HuH-7 (cell line): ENCODE results near the gene NT5DC1.

Experiments used
- DNase-seq: peaks from one replicate; pipeline ENCODE4 v3.0.0; 2011; ENCODE audit warnings: low spot score

The NT5DC1 gene

DNA sequence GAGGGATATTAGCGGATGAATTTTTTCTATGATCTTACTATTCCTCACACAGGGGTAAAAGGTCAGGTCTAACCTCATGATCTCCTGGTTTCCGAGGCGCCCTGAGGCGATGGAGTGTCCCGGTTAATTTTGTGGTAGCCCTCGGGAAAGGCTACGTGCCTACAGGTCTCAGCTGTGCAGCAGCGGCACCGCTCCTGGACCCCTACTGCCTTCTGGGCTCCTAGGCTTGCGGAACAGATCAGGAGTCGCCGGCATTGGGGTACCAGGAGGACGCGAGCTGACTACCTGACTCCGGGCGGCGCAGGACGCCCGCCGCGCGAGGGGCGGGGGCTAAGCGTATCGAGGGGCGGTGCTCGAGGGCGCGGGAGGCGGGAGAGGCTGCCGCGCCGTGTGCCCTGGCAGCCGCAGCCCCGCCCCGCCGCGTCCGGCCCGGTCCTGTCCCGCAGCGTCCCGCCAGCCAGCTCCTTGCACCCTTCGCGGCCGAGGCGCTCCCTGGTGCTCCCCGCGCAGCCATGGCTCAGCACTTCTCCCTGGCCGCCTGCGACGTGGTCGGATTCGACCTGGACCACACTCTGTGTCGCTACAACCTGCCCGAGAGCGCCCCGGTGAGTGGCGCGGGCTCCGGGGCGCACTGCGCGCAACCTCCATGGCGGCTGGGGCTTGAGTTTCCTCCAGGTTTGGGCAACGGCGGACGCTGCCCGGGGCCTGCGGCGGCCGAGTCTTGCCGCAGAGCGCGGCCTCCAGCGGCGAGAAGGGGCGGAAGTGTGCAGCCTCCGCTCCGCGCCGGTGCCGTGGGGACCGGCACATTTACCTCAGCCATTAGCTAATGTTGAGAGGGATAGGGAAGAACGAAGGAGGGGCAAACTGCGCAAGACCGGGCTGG lies at the start of gene NT5DC1:
NT5DC1 (plus strand) TSS at position 435 of the 883 bp plus-strand sequence; CDS start at position 513, 78 bp downstream.
- peak; percentile 89 for DNase-seq

DNA sequence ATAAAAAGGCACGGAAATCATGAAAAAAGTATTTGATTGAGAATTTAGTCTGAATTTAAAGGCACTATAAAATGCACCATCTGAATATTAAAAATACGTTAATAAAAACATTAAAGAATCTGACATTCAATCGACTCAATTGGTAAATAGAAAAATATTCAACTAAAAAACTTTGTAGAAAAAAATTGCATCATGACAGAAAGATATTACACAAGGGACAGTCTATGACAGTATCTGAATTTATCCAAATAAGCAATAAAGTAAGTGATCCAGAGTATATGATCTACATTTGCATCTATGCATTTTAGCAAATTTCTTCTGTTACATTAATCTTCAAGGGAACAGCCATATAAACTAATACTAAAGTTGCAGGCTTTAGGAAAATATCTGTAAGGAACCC lies 49.4 kb upstream of the NT5DC1 start:
- no peak for DNase-seq

DNA sequence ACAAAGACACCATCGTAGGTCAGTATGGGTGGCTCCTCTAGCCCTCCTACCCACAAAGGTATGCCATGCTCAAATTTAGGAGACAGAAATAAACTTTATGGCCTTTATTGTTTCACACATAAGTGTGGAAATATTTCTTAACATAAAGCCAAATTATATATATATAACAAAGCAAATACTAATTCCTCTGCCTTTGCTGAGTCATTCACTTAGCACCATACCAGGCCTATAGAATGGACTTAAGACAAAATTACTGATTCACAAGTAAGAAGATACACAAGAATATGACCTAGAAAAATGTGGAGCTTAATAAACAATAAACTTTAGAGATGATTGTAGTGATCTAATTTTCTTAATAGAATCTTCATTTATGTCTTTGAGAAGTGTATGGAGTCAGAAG lies 45.1 kb upstream of the NT5DC1 start:
- DNase-seq: no peak

DNA sequence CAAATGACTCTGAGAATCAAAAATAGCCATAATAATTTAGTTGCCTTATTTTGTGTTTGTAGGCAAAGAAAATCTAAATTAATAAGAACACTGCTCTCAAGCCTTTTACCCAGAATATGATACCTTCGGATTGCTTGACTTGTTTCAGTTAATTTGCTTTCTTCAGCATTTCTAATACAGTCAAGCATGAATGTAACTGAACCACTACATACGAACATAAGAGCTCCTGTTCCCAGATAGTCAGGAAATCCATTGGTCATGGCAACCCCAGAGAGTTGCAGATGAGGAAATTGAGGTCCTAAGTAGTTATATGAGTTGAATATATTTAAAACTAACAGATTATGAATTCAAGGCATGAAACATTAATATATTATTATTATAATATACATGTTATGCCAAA lies 42.9 kb upstream of the NT5DC1 start:
- DNase-seq: no peak

DNA sequence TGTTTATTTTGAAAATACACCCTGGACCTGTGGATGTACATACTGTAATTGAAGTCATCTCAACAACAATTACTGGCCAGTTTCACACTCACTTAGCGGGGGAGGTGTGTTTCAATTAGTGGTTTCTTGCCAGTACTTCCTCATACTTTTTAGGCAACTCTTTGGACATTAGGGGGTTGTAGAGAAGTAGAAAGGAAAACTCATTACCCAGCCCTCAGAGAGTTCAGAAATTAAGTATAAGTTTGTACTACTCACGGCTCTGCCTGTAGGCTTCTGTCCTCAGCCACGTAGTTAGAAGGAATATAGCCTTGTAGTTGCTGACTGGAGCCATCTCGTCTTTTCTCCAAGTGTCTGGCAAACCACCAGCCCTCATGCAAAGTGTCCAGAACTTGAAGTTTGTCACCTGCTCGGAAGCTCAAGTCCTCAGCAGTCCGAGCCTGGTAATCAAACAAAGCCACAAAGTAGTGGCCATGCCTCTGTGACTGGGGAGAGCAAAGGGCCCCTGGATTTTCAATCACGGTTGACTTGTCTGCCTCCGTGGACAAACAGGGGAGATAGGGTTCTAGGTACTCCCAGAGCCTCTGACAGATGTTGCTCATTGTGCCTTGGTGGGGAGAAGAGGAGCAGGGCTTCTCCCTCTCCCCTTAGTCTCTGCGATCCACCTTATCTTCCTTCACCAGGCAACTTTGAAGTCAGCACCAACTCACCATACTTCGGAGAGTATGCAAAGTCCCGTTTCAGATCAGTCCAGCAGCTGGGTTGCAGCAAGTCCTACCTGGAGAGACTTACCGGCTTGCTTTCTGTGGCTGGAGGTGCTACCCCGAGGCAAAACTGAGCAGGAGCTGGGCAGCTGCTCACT lies 40.7 kb upstream of the NT5DC1 start:
- no peak for DNase-seq

DNA sequence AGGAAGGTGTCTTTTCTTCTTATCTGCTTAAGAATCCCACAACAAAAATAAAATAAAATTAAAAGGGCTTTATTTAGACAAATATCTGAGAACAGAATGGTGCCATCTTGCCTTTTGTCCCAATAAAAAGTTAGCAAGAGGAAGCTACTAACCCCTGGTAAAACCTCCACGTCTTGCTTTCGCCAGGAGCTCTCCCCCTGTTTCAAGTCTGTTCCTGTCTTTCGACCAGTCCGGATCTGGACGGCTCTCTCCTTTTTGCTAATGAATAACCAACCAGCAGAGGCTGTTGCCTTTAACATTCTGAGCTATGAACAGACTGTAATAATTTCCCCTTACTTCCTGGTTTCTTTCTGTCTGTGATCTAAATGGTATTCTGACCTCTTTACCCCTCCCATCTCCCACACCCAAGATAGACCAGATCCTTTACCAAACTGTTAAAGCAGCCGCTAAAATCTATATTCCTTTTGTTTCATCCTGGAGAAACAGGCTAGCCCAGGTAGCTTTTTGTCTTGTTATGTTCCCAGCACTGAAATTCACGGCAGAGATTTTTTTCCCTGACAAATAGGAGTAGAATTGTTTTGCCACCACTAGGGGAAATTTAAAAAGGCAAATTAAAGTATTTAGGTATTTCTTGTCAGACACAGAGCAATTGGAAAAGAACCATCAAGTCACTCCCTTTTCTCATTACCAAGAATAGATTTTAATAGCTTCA lies 39.9 kb upstream of the NT5DC1 start, which contains the start of gene FRK:
FRK (minus strand) TSS at position 320 of the 712 bp plus-strand sequence. CDS start 580 bp downstream, outside the sequence.
- peak; percentile 44 for DNase-seq

DNA sequence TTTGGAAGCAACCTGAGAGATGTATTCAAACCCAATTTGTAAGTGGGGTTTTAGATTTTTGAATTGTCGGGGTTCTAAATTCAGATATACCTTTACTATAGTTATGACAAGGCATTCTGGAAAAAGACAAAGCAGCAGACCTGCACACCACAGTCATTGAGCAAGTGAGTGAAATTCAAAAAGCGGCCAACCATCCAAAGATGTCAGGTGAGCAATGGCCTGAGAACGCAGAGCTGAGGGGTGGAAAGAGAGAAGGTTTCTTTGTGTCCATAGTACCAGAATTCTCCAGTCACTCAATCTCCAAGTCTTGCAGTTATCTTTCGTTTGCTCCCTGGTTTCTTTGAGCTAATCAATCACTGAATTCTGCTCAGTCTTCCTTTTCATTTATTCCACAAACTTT lies 38.2 kb upstream of the NT5DC1 start:
- DNase-seq: no peak

DNA sequence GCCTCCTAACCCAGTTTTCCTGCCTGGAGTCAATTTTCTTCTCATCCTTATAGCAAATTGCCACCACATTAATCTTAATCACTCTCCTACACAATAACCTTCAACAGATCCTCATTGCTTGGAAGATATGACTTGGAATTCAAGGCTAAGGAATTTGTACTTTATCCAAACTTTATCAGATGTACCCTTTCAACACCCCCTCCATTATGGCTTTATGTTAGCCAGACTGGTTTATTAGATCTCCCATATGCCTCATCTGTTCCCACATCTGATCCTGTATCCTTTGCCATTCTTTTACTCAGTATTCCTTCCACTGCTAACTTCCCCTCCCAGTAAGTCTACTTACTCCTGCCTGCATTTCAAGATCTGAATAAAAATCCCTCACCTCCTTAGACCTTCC lies 36.0 kb upstream of the NT5DC1 start:
- DNase-seq: no peak

DNA sequence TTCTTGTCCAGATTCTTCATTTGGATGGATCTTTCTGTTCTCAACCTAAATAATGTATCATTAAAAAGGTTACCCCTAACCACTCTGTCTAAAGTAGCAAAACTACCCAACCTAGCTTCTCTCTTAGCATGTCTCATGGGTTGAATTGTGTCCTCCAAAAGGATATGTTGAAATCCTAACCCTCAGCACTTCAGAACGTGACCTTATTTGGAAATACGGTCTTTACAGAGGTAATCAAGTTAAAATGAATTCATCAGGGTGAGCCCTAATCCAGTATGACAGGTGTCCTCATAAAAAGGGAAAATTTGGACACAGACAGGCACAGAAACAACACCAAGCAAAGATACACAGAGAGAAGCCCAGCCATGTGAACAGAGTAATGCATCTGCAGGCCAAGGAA lies 33.9 kb upstream of the NT5DC1 start:
- no peak for DNase-seq

DNA sequence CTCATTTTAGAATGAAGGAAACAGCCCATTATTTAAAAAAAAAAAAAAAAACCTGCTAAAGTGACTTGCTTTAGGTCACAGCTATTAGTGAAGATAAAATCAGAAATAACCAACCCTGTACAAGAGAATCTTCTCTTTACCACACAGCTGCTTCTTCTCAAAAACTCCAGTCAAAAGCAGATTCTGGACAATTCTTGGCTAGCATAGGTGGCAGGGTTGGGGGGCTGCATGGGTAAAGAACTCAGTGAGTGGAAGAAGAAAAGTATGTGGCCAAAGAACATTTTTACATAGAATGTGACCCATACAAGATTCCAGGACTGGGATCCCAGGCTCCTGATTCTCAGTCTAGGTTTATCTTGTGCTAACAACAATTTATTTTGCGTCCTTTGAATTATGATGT lies 30.6 kb upstream of the NT5DC1 start:
- no peak for DNase-seq

DNA sequence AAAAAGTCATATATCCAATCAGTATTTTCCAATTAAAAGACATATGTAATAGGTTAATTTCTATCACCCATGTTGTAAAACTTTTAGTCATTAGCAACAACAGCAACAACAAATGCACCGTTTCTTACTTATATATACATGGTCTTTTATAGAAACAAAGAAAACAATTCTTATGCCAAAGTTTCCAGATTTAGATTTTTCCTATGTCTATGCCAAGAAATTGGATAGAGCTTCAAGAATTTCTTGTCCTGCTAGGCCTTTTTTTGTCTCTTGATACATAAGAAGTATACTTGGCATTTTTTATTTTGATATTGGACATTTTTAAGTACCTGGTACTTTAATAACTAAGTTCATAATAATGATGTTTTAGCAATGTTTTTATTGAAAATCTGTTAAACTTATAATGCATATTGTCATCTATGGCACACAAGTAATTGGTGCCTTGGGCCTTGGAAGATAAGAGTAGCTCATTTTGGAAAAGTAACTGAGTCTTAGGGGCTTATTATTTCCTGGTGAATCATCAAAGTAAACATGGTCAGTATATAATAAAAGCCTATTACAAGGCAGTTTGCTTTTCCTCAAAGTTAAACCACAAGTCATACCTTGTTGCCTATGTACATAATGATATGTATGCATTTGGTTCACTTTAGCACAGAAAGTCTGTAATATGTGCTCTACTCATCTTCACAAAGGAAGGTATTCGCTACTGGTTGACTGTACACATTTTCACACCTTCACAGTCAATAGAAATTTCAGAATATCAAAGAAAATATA lies 29.9 kb upstream of the NT5DC1 start:
- no peak for DNase-seq

DNA sequence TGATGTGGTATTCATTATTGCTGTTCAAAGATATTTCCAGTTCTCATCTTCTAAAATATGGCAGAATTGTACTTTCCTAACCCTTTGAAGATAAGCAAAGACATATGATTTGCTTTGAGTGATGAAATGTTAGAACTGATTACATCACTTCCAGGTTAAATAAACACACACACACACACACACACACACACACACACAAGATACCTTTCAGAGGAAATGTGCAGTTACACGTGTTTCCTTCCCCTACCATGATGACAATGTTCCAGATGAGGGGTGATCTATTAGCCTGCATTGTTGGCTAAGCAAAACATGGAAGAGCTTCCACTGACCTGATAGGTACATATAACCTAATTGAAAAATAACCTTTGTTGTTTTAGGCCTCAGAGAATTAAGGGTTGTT lies 28.3 kb upstream of the NT5DC1 start:
- DNase-seq: no peak

DNA sequence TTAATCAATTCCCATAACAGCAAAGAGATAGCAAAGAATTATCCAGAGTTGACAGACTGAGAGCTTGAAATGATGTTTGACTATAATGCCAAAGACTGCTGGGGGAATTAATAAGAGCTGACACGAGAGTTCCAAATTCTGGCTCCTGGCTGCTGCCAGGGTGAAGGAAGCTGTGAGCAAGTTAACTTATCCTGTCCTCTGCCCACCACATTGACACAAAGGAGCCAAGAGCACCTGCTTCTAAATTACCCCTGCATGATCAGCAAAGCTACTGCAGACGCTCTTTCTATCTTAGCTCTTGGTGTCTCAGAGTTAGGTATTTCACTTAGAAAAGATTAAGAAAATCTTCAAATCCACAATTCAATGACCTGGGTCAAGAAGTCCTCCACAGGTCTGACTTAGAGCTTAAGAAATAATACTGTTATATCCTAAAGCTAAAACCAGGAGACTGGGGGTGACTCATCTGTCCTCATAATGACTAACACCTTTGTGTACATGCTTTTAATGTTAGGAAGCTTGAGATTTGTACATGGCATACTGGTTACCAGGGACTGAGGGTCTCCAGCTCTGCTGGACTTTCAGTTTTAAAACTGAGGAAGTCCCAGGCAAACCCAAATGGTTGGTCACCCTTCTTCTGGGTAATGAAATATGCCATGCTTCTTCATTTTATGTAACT lies 26.8 kb upstream of the NT5DC1 start:
- no peak for DNase-seq

DNA sequence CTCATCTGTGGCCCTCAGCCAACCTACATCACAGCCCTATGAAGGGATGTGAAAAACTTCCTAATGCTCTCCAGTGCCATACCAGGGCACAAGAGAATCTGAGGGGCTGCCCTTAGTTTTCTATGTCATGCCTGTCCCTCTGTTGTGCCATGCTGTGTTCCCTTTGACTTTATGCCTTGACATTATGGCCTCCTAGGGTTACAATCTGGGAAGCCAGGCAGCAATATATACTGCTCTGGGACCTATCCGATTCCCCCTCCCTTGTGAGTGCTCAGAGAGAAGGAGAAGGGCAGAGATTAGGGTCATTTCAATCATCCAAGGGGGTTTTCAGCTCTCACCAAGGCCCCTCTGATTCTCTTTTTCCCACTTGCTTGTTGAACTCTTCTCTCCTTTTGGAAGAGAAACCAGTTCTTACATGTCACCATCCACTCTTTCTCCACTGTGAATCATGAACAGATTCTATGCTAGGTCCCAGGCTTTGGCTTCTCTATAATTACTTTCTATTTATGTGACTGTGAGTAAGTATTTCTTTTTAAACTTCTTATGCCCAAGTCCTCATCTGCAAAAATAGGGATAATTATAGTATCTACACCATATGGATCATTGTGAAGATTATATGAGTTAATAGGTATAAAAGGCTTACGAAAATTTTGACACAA lies 25.8 kb upstream of the NT5DC1 start:
- DNase-seq: no peak

DNA sequence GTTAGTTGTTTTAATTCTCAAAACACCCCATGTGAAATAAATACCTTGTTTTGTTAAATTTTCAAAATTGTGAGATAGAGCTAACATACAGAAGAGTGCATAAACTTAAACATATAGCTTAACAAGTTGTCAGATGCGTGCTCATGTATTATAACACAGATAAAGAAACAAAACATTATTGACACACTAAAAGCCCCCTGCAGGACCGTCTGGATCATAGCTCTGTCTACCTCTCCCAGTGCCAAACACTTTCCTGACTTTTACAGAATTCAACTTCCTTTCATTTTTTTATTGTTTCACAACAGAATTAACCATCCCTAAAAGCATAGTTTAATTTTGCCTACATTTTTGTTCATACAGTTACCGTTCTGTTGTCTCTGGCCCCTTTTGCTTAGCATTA lies 22.1 kb upstream of the NT5DC1 start:
- no peak for DNase-seq

DNA sequence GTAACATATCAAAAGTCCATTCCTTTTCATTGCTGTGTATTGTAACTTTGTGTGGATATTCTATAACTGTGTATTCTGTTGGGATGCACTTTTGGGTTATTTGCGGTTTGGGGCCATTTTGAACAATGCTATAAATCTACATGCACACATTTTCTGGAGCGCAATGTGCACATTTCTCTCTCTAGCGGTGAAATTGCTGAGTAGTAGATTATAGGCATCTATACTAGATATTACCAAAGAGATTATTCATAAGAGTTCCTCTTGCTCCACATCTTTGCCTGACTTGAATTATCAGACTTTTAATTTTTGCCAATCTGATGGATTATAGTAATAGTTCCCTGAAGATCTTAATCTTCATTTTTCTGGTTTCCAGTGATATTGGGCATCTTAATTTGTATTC lies 21.7 kb upstream of the NT5DC1 start:
- no peak for DNase-seq

DNA sequence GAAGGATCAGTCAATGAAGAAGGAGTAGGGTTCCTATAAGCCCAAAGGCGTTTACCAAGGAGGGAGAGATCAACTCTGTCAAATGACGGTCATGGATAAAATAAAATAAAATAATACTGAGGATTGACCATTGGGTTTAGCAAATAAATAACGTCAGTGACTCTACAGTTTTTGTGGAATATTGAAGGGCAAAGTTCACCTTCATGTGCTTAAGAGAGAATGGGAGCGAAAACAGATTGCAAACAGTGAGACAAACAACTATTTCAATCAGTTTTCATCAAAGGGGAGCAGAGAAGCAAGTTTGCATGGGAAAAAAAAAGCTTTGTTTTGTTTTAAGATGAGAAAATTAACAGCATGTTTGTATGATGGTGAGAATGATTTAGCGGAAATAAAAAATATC lies 17.6 kb upstream of the NT5DC1 start:
- no peak for DNase-seq

DNA sequence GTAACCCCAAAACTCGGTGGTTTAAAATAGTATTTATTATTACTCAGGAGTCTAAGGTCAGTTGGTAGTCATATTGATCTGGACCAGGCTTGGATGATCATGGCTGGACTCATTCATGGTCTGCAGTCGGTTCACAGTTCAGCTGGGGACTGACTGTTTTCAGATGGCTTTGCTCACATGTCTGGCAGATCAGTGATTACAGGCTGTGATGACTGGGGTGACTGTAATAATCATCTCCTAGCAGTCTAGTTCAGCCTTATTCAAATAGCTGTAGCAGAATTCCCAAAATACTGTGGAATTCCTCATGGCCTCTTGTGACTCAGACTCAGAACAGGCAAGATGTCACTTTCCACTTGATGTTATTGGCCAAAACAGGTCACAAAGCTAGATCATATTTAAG lies 16.4 kb upstream of the NT5DC1 start:
- DNase-seq: no peak

DNA sequence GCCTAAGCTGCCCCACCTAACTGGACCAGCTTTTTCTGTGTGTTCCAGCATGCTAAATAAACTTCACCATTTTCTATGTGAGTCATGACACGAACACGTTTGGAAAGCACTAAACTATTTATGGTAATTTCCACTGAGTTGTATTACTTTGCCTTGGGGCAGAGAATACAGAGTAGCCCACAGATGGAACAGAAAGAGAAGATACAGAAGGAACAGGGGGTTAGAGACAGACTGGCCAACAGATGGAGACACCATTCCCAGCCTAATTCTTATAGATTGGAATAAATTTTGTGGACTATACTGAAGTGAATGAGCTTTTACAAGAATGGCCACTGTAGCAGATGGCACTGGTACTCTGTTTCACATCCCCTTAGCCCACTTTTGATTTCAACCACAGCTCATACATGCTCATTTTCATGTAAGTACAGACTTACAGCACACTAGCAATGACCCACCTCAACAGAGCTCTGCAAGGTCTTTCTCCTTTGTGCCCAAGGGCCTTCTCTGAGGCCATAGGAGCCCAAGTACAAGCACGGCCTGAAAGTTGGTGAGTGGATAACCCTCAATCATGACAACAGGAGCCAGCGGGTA lies 13.1 kb upstream of the NT5DC1 start:
- no peak for DNase-seq

DNA sequence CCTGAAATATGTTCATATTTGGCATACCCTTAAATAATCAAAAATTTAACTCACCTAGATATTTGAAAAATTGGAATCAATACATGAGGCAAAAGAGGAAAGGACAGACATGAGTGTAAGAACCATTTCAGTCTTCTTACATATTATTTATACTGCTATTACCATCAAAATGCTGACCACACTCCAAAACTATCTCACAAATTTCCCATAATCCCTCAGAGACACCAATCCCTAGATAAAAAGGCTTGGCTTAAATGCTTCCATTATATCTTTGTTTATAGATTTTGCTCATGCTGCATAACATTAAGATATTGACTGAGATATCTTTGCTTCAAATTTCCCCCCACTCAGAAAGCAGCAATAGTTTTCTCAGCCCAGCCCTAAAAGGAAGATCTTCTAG lies 11.7 kb upstream of the NT5DC1 start:
- DNase-seq: no peak
